HG03095 (cell line): ENCODE measurements around the gene ADK.

Experiments used
- ATAC-seq: cut with Tn5 transposase; IDR thresholded peaks from one replicate; pipeline ENCODE4 v1.9.1; 2021; ENCODE audit warnings: moderate library complexity; ENCODE audit not compliant: unreplicated experiment

The ADK gene

DNA sequence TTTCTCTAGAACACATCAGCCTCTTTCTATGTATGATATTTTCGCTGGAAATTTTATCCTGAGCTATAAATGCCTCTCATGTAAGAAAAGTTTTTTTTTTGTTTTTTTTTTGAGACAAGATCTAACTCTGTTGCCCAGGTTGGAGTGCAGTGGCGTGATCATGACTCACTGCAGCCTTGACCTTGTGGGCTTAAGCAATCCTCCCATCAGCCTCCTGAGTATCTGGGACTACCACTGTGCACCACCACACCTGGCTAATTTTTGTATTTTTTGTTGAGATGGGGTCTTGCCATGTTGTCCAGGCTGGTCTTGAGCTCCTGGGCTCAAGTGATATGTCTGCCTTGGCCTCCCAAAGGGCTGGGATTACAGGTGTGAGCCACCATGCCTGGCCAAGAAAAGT is 80.4 kb downstream of the ADK start:
- no peak for ATAC-seq

GRCh38 chr10:74233281-74233680 is 82.3 kb downstream of the ADK start:
- ATAC-seq, result no peak

GRCh38 chr10:74234569-74234968 is 83.5 kb downstream of the ADK start:
- ATAC-seq, result no peak

- ATAC-seq, result no peak
Measured at GRCh38 chr10:74238031-74238431, 87.0 kb downstream of the ADK start.

- ATAC-seq, result no peak
Measured at GRCh38 chr10:74238516-74238915, 87.5 kb downstream of the ADK start.

DNA sequence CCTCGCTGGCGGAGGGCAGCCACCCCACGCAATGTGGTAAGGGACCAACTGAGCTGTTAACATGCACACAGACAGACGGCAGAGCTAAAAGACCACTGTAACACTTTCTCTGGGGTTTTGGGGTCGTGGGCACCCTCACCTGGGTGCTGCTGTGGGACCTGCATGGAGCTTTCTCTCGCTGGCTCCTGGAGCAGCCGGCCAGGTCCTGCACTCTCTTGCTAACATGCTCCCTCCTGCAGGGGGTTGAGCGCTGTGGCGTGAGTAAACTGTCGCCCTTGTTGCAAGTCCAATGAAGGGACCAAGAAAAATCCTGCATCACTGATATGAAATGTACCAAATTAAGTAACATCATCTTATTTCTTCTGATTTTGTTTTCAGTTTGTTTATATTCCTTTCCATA is 92.0 kb downstream of the ADK start:
- ATAC-seq, result no peak

GRCh38 chr10:74244097-74244685 is 93.2 kb downstream of the ADK start:
- ATAC-seq, result no peak

GRCh38 chr10:74244807-74245206 is 93.8 kb downstream of the ADK start:
- ATAC-seq, result no peak

GRCh38 chr10:74246495-74246894 is 95.5 kb downstream of the ADK start:
- ATAC-seq, result no peak

DNA sequence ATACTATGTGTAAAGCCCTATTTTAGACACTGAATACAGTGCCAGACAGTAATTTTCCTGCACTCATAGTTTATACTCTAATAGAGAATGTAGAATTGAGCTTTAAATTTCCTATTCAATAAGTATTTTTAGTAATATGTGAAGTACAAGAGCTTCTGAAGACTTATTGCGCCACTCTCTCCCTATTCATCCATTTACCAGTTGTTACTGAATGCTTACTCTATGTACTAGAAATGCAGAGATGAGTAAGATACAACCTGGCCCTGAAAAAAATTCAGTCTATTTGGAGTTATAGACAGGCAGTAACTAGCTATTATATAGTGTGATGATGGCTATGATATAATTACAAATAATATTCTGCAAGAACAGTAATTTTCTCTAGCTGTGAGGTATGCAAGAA is 98.8 kb downstream of the ADK start:
- ATAC-seq, result no peak

DNA sequence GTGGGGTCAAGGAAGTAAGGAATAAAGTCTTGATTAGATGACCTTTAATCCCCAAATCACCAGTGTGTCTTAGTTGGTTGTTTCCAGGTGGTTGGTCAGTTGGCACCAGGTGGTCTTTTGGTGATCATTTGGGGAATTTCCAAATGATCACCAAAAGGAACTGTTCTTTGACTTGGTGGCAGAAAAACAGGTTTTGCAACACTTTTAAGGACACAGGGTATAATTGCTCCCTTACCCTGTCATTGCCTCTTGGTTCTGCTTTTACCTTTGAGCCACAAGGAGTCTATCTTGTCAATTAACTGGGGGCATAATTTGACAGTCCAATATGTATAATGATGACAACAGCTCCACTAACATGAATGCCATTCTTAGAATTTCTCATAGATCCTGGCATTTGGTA is 104.2 kb downstream of the ADK start:
- no peak for ATAC-seq

GRCh38 chr10:74255888-74256357 is 104.9 kb downstream of the ADK start:
- no peak for ATAC-seq

DNA sequence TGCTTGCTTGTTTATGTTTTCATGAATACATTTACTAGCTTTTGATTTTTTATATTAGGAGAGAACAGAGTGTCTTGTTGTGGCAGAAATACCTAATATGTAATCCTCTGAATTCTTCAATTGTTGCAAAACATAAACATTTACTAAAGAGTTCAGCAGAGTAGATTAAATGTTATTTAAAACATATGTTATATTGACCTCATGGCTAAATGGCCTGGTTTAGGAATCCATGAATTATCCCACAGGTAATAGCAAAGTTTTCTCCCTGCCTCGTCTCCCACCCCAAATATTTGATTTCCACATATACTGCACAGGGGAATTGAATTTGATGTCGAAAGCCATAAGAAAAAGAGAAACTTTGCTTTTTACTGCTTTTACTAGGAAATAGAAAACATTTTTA is 111.8 kb downstream of the ADK start:
- no peak for ATAC-seq

DNA sequence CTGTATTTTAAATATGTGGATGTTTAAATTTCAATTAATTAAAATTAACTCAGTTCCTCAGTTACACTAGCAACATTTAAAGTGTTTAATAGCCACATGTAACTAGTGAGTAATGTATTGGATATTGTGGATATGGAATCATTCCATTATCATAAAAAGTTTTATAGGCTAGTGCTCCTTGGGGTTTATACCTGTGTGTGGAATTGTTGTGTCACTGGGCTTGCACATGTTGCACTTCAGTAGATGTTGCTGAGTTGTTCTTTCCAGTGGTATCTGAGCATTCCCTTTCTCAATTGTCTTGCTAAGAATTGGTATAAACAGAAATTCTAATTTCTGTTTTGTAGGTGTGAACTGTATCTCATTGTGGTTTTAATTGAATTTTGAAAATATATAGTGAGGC is 113.0 kb downstream of the ADK start:
- no peak for ATAC-seq

DNA sequence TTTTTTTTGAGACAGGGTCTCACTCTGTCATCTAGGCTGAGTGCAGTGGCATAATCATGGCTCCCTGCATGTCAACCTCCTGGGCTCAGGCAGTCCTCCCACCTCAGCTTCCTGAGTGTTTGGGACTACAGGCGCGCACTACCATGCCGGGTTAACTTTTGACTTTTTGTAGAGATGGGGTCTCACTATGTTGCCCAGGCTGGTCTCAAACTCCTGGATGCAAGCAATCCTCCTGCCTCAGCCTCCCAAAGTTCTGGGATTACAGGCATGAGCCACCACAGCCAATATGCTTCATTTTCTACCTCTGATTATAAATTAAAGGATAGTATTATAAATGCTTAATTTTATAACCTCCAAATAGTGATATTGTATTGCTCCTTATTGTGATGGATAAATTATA is 121.3 kb downstream of the ADK start:
- ATAC-seq, result no peak

DNA sequence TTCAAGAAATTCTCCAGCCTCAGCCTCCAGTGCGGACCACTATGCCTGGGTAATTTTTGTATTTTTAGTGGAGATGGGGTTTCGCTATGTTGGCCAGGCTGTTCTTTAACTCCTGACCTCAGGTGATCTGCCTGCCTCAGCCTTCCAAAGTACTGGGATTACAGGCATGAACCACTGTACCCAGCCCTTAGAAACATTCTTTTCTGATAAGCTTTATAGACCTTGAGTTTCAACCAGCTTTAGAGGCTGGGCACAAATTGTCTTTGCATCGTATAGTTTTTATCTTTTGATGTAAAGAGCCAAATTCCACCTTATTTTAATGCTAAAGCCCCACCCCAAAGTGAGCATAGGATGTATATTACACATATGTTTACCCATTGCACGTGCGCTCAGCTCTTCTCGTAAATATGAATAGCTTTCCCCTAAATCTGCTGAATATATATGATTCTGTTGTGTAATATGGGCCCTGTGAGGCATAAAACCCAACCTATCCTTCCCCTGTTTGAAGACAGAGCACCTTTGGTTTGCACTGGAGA is 124.8 kb downstream of the ADK start:
- ATAC-seq, result no peak

GRCh38 chr10:74276416-74276815 is 125.4 kb downstream of the ADK start:
- no peak for ATAC-seq

DNA sequence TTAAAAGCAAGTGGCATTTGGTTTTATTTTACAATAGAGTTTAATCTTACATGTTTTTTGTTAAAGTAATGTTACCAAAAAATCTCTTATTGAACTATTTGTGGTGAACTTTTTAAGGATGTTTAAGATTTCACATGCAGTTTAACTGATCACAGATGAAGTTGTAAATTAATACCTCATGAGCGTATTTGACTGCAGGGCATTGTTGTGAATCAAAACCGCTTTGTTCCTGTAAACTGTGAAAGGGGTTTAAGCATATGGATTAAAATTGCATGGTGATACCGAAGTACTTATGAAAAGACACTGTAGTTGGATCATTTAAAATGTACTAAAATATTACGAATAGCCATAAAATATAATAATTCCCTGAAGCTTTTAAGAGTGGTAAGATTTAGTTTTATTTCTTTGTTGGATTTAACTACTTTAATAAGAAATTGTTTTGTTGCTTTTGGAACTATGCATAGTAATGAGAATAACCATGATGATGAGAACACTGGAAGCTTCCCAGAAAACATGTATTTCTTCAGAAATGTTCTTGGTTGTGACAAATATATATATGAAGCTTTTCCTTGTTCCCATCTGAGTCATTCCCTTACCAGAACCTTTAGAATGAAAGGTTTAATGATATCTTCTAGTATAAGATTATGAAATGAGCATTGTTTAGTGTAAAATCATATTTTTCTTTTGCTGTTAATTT is 131.3 kb downstream of the ADK start:
- ATAC-seq, result no peak

GRCh38 chr10:74282848-74283210 is 131.8 kb downstream of the ADK start:
- ATAC-seq, result no peak

DNA sequence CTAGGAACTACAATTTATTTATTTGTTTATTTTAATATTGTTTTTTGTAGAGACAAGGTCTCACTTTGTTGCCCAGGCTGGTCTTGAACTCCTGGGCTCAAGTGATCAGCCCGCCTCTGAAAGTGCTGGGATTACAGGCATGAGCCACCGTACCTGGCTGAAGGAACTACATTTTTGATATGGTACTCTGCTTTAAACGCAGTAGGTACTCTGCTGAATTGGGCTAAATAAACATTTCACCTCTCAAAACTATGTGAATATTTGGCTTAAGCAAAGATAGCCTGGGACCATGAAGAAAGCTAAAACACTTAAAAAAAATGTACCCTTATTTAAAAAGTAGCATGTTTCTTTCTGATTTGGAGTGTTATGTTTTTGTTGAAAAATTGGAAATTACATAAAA is 138.2 kb downstream of the ADK start:
- no peak for ATAC-seq

DNA sequence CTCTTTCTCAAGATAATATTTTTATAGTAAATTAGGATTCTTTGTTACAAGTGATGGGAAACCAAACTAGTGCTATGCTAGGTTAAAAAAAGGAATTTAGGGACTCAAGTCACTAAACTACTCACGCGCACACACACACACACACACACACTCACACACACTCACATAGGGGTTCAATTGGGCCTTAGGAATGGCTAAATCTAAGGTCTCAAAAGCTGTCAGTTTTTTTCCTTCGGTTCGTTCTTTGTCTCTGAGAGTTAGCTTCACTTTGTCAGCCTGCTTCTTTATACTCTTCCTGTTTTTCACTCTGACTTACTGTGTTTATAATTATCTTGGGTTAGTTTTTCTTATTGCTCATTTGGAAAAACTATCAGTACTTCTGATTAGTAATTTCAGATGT is 138.9 kb downstream of the ADK start:
- ATAC-seq, result no peak

- no peak for ATAC-seq
Measured at GRCh38 chr10:74290708-74291107, 139.7 kb downstream of the ADK start.
